ENCODE measurements around the gene ASXL1. TPM values are rescaled to one million over a fixed set of nuclear protein-coding genes. Genes with fewer than 3 reads are reported as not detected.
A peak's percentile ranks its signal among the peaks of the same experiment; 100 is the strongest.

ASXL1 gene
- total RNA-seq, 1 experiment from 2014 or later: 22.7 TPM

GRCh38 chr20:32481311-32482142, 123.4 kb downstream of the ASXL1 start:
- ChIA-PET CTCF (interaction anchor here (0.6 to 1.4 kb wide), 6 partner anchors 15 to 486 kb away, joined by 3 to 6 read pairs (median 4); no protein-coding TSS in a partner anchor), POLR2A (interaction anchor here (1.4 kb wide), 1 partner anchor 123 kb away, joined by 4 read pairs; no protein-coding TSS in a partner anchor)
- TF ChIP-seq GABPB1 (CRISPR knock-in tag; IDR thresholded peaks at IDR 0.05) (no peak), FOXJ3 (CRISPR knock-in tag; IDR thresholded peaks at IDR 0.05; ENCODE audit: borderline replicate concordance) (no peak), HMGA2 (CRISPR knock-in tag; IDR thresholded peaks at IDR 0.05) (no peak), NR2C2 (CRISPR knock-in tag; IDR thresholded peaks at IDR 0.05) (no peak), MAX (CRISPR knock-in tag; IDR thresholded peaks at IDR 0.05) (no peak), ZNF232 (CRISPR knock-in tag; IDR thresholded peaks at IDR 0.05) (no peak), CDX4 (CRISPR knock-in tag; IDR thresholded peaks at IDR 0.05; ENCODE audit: borderline replicate concordance) (no peak), JUN (CRISPR knock-in tag; IDR thresholded peaks at IDR 0.05) (no peak), ETV6 (CRISPR knock-in tag; IDR thresholded peaks at IDR 0.05) (no peak), IRF2 (CRISPR knock-in tag; IDR thresholded peaks at IDR 0.05; ENCODE audit: borderline replicate concordance, low read depth) (no peak), SOX15 (CRISPR knock-in tag; IDR thresholded peaks at IDR 0.05) (no peak), IRF1 (CRISPR knock-in tag; IDR thresholded peaks at IDR 0.05) (no peak)

GRCh38 chr20:32482143-32482441, 124.0 kb downstream of the ASXL1 start:
- ATAC-seq (no peak), DNase-seq (ENCODE audit: low spot score) (no peak)
- Mint-ChIP-seq H3K4me1 (peaks cover 52% of the 10 kb centered on the region), H3K9me3 (no peaks in the 10 kb centered on the region), H3K36me3 (no peaks in the 10 kb centered on the region), H3K27me3 (ENCODE audit: low read depth) (peaks cover 16% of the 10 kb centered on the region), H3K4me3 (peak overlapping the region; percentile 85), H3K27ac (no peak overlapping the region)
- no peak for TF ChIP-seq CDX4 (CRISPR knock-in tag; IDR thresholded peaks at IDR 0.05; ENCODE audit: borderline replicate concordance)
- no peak for TF ChIP-seq ZNF219 (CRISPR knock-in tag; IDR thresholded peaks at IDR 0.05; ENCODE audit: borderline replicate concordance)
- TF ChIP-seq NR2C2 (CRISPR knock-in tag; IDR thresholded peaks at IDR 0.05): no peak
- POLR2A ChIA-PET: interaction anchor here (1.4 kb wide), 1 partner anchor 123 kb away, joined by 4 read pairs; no protein-coding TSS in a partner anchor
- CTCF ChIA-PET: interaction anchor here (1.0 kb wide), 1 partner anchor 16 kb away, joined by 3 read pairs; no protein-coding TSS in a partner anchor

More at GRCh38 chr20:32481311-32482142, 123.4 kb downstream of the ASXL1 start:
- no peaks in the 10 kb centered on the region for H3K36me3 Mint-ChIP-seq
- H3K27me3 Mint-ChIP-seq (ENCODE audit: low read depth): peaks cover 11% of the 10 kb centered on the region
- peak overlapping the region; percentile 85 for H3K4me3 Mint-ChIP-seq
- no peak overlapping the region for H3K27ac Mint-ChIP-seq
- no peak for ATAC-seq
- H3K4me1 Mint-ChIP-seq: peaks cover 58% of the 10 kb centered on the region
- H3K9me3 Mint-ChIP-seq: no peaks in the 10 kb centered on the region
- no peak for DNase-seq (ENCODE audit: low spot score)

- peak; percentile 62 for DNase-seq (ENCODE audit: low spot score)
- ChIA-PET CTCF (interaction anchor here (0.9 to 1.3 kb wide), 4 partner anchors 9 to 170 kb away, joined by 3 read pairs; no protein-coding TSS in a partner anchor), POLR2A (interaction anchor here (0.6 to 1.4 kb wide), 2 partner anchors 86 to 124 kb away, joined by 4 to 5 read pairs; no protein-coding TSS in a partner anchor)
- no peak overlapping the region for H3K27ac Mint-ChIP-seq
- H3K9me3 Mint-ChIP-seq: no peaks in the 10 kb centered on the region
- peak overlapping the region; percentile 85 for H3K4me3 Mint-ChIP-seq
- ATAC-seq: peak; percentile 8
- no peaks in the 10 kb centered on the region for H3K36me3 Mint-ChIP-seq
- peaks cover 47% of the 10 kb centered on the region for H3K4me1 Mint-ChIP-seq
- H3K27me3 Mint-ChIP-seq (ENCODE audit: low read depth): peaks cover 16% of the 10 kb centered on the region
- peak; percentile 55; the same call in 1 of the 2 replicates for TF ChIP-seq KAT7 (CRISPR knock-in tag; IDR thresholded peaks at IDR 0.05; ENCODE audit: borderline replicate concordance)
- no peak for TF ChIP-seq E2F1 (CRISPR knock-in tag; IDR thresholded peaks at IDR 0.05)
- no peak for TF ChIP-seq ZNF425 (CRISPR knock-in tag; conservative IDR thresholded peaks at IDR 0.05)
- no peak for TF ChIP-seq NR2C2 (CRISPR knock-in tag; IDR thresholded peaks at IDR 0.05)
- TF ChIP-seq ATF3 (CRISPR knock-in tag; conservative IDR thresholded peaks at IDR 0.05): no peak
- no peak; the same call in 1 of the 2 replicates for TF ChIP-seq E2F5 (CRISPR knock-in tag; IDR thresholded peaks at IDR 0.05)
- TF ChIP-seq ZNF396 (CRISPR knock-in tag; IDR thresholded peaks at IDR 0.05; ENCODE audit: borderline replicate concordance): no peak
- no peak for TF ChIP-seq ESRRA (CRISPR knock-in tag; IDR thresholded peaks at IDR 0.05; ENCODE audit: borderline replicate concordance)
- TF ChIP-seq OVOL2 (CRISPR knock-in tag; IDR thresholded peaks at IDR 0.05; ENCODE audit: borderline replicate concordance): no peak
- TF ChIP-seq GRHL2 (CRISPR knock-in tag; IDR thresholded peaks at IDR 0.05; ENCODE audit: insufficient replicate concordance, severe bottlenecking): no peak
Measured at GRCh38 chr20:32482442-32483261, 124.5 kb downstream of the ASXL1 start.
